H1 (cell line): Measurements from ENCODE around the gene TBCB. TPM values are rescaled to one million over a fixed set of nuclear protein-coding genes. Genes with fewer than 3 reads are reported as not detected.

Experiments
- CTCF ChIA-PET: fragments of 300-600 bp; sonication (Branson Sonifier 250); formaldehyde crosslinking; loops from one replicate; lab custom pipeline; 2021; ENCODE audit not compliant: partially characterized antibody; lab: Charles Lee
- POLR2A ChIA-PET: fragments of 300-600 bp; sonication (Branson Sonifier 250); formaldehyde crosslinking; loops from one replicate; lab custom pipeline; 2021; ENCODE audit warnings: inconsistent platforms; ENCODE audit not compliant: partially characterized antibody; lab: Charles Lee
- DNase-seq, 2 experiments: peaks; one replicate each; pipeline versions ENCODE4 v3.0.0 to v3.0.0-alpha.2; 2010 to 2022; ENCODE audit warnings: low spot score in 2 of 2, low read depth in 1 of 2, mixed read lengths in 1 of 2
- FAIRE-seq: peaks from 2 replicates; lab custom pipeline; 2011; peaks lifted over from hg19 to GRCh38; lab: Jason Lieb, UNC
- H2AFZ ChIP-seq: 2 replicates; pipeline ENCODE4 v1.8.1; 2012; ENCODE audit warnings: low read length, inconsistent platforms
- H2AK5ac ChIP-seq: 2 replicates; pipeline ENCODE4 v1.6.1; 2013; ENCODE audit warnings: low read depth, low read length
- H2BK120ac ChIP-seq: replicated peaks from 2 replicates; pipeline ENCODE3; 2013; ENCODE audit warnings: low read depth, low read length, inconsistent platforms
- H2BK12ac ChIP-seq: 2 replicates; pipeline ENCODE4 v1.6.1; 2013; ENCODE audit warnings: low read depth, low read length
- H2BK15ac ChIP-seq: 2 replicates; pipeline ENCODE4 v1.6.1; 2013; ENCODE audit warnings: low read length
- H2BK20ac ChIP-seq: 2 replicates; pipeline ENCODE4 v1.6.1; 2013; ENCODE audit warnings: low read length
- H2BK5ac ChIP-seq: 2 replicates; pipeline ENCODE4 v1.6.1; 2013; ENCODE audit warnings: low read depth, low read length
- H3K14ac ChIP-seq: 2 replicates; pipeline ENCODE4 v1.6.1; 2013; ENCODE audit warnings: inconsistent platforms; ENCODE audit not compliant: insufficient read length
- H3K18ac ChIP-seq: 2 replicates; pipeline ENCODE4 v1.6.1; 2013; ENCODE audit warnings: low read length; ENCODE audit errors: extremely low read depth
- H3K23ac ChIP-seq: 2 replicates; pipeline ENCODE4 v1.6.1; 2013; ENCODE audit warnings: inconsistent platforms; ENCODE audit not compliant: insufficient read length
- H3K23me2 ChIP-seq: 2 replicates; pipeline ENCODE4 v1.6.1; 2013; ENCODE audit warnings: low read depth, low read length
- H3K27ac ChIP-seq: 2 replicates; pipeline ENCODE4 v1.6.1; 2011; ENCODE audit warnings: low read depth, low read length, inconsistent platforms
- H3K27me3 ChIP-seq, 4 experiments: replicated peaks in 1 of 4; 1 replicate in 1 of 4; 2 replicates in 3 of 4; pipeline versions ENCODE4 v1.6.1 to v1.8.1; 2011 to 2013; ENCODE audit warnings: low read length in 3 of 4, mild to moderate bottlenecking in 3 of 4, inconsistent platforms in 2 of 4, mixed read lengths in 2 of 4, moderate library complexity in 1 of 4; ENCODE audit not compliant: control insufficient read depth in 3 of 4, insufficient read depth in 3 of 4; ENCODE audit errors: extremely low read depth in 1 of 4
- H3K36me3 ChIP-seq, 4 experiments: 2 replicates each; pipeline versions ENCODE4 v1.6.1 to v1.8.1; 2011 to 2013; ENCODE audit warnings: mild to moderate bottlenecking in 4 of 4, low read length in 3 of 4, moderate library complexity in 2 of 4, control low read depth in 1 of 4, inconsistent platforms in 1 of 4; ENCODE audit not compliant: insufficient read depth in 4 of 4, control insufficient read depth in 2 of 4
- H3K4ac ChIP-seq: replicated peaks from 2 replicates; pipeline ENCODE3; 2013; ENCODE audit warnings: low read length, low read depth, mixed read lengths, inconsistent platforms; ENCODE audit not compliant: insufficient read length
- H3K4me1 ChIP-seq, 4 experiments: replicated peaks in 1 of 4; 1 replicate in 1 of 4; 2 replicates in 3 of 4; pipeline versions ENCODE4 v1.6.1 to v1.8.1; 2011 to 2013; ENCODE audit warnings: low read length in 3 of 4, inconsistent platforms in 2 of 4, mixed read lengths in 1 of 4; ENCODE audit not compliant: insufficient read depth in 4 of 4, control insufficient read depth in 3 of 4
- H3K4me2 ChIP-seq, 2 experiments: 2 replicates each; pipeline versions ENCODE4 v1.6.1 to v1.8.1; 2011 to 2013; ENCODE audit warnings: low read depth in 2 of 2, low read length in 2 of 2, control low read depth in 1 of 2, inconsistent platforms in 1 of 2, mild to moderate bottlenecking in 1 of 2; ENCODE audit not compliant: insufficient read depth in 1 of 2
- H3K4me3 ChIP-seq, 4 experiments: fragments of 200-600, 300-600 bp in 1 of 4; sonication (generic), shearing (Covaris generic), sonication (Bioruptor Twin) in 1 of 4; 2 replicates each; pipeline versions ENCODE4 v1.5.1 to v1.8.1; 2011 to 2016; ENCODE audit warnings: low read length in 4 of 4, low read depth in 3 of 4, control low read depth in 2 of 4, inconsistent platforms in 2 of 4, mild to moderate bottlenecking in 2 of 4, mixed read lengths in 1 of 4, moderate library complexity in 1 of 4; ENCODE audit not compliant: insufficient read depth in 2 of 4; ENCODE audit errors: extremely low read depth in 1 of 4
- H3K56ac ChIP-seq: replicated peaks from 2 replicates; pipeline ENCODE3; 2013; ENCODE audit warnings: low read depth, mild to moderate bottlenecking, mixed read lengths, low read length, inconsistent platforms; ENCODE audit not compliant: insufficient read length
- H3K79me1 ChIP-seq: 2 replicates; pipeline ENCODE4 v1.6.1; 2013; ENCODE audit warnings: low read depth, low read length, control low read depth
- H3K79me2 ChIP-seq, 2 experiments: 2 replicates each; pipeline versions ENCODE4 v1.6.1 to v1.8.1; 2012 to 2013; ENCODE audit warnings: low read length in 2 of 2, mild to moderate bottlenecking in 2 of 2, inconsistent platforms in 1 of 2; ENCODE audit not compliant: insufficient read depth in 2 of 2, control insufficient read depth in 1 of 2
- H3K9ac ChIP-seq, 4 experiments: replicated peaks in 1 of 4; 1 replicate in 1 of 4; 2 replicates in 3 of 4; pipeline versions ENCODE4 v1.6.1 to v1.8.1; 2011 to 2013; ENCODE audit warnings: low read depth in 3 of 4, low read length in 3 of 4, control low read depth in 2 of 4, mild to moderate bottlenecking in 2 of 4, moderate library complexity in 2 of 4, inconsistent platforms in 1 of 4; ENCODE audit errors: extremely low read depth in 1 of 4
- H3K9me3 ChIP-seq, 2 experiments: 2 replicates each; pipeline versions ENCODE4 v1.6.1 to v1.8.1; 2012 to 2013; ENCODE audit warnings: mild to moderate bottlenecking in 2 of 2, moderate library complexity in 2 of 2, control low read depth in 1 of 2, inconsistent platforms in 1 of 2, low read depth in 1 of 2, low read length in 1 of 2, mixed read lengths in 1 of 2; ENCODE audit not compliant: insufficient read depth in 2 of 2
- H4K20me1 ChIP-seq, 2 experiments: replicated peaks in 1 of 2; 2 replicates each; pipeline versions ENCODE3 to v1.8.1; 2011 to 2013; ENCODE audit warnings: inconsistent platforms in 2 of 2, low read length in 2 of 2, mild to moderate bottlenecking in 1 of 2; ENCODE audit not compliant: insufficient read depth in 2 of 2, control insufficient read depth in 1 of 2
- H4K5ac ChIP-seq: 2 replicates; pipeline ENCODE4 v1.6.1; 2013; ENCODE audit warnings: low read length, low read depth, mixed read lengths, inconsistent platforms; ENCODE audit not compliant: insufficient read length
- H4K8ac ChIP-seq: 2 replicates; pipeline ENCODE4 v1.8.0; 2013; ENCODE audit warnings: mild to moderate bottlenecking, moderate library complexity, low read length, inconsistent platforms; ENCODE audit not compliant: insufficient read depth; ENCODE audit errors: extremely low read depth
- H4K91ac ChIP-seq: replicated peaks from 2 replicates; pipeline ENCODE3; 2013; ENCODE audit warnings: low read length, mixed read lengths, inconsistent platforms; ENCODE audit not compliant: insufficient read length
- ATF2 ChIP-seq: IDR thresholded peaks from 2 replicates; pipeline ENCODE4 v1.6.1; 2012; ENCODE audit warnings: low read length, inconsistent platforms
- ATF3 ChIP-seq: IDR thresholded peaks from 2 replicates; pipeline ENCODE4 v1.6.1; 2011; ENCODE audit warnings: low read depth, mild to moderate bottlenecking, low read length; ENCODE audit not compliant: insufficient read depth
- JUND ChIP-seq: IDR thresholded peaks from 2 replicates; pipeline ENCODE4 v1.6.1; 2011; ENCODE audit warnings: mild to moderate bottlenecking, improper control_type of control experiment, low read length
- KDM5A ChIP-seq: fragments of 200-600 bp; IDR thresholded peaks from 2 replicates; pipeline ENCODE4 v1.7.1; 2012; ENCODE audit warnings: mild to moderate bottlenecking, low read length, inconsistent platforms, mixed read lengths
- SP1 ChIP-seq: IDR thresholded peaks from 2 replicates; pipeline ENCODE4 v1.6.1; 2011; ENCODE audit warnings: low read depth, low read length
- SP2 ChIP-seq: IDR thresholded peaks from 2 replicates; pipeline ENCODE4 v1.6.1; 2012; ENCODE audit warnings: mild to moderate bottlenecking, low read length, inconsistent platforms
- WGBS, 2 experiments: shearing (Covaris generic) in 1 of 2; methylation state at CpG; one replicate each; pipeline versions ENCODE4 v1.1.6 to v1.1.7; 2013 to 2015; ENCODE audit warnings: low lambda C conversion rate in 2 of 2, mixed read lengths in 2 of 2, inconsistent platforms in 1 of 2, low coverage in 1 of 2, missing lambda C conversion rate in 1 of 2; ENCODE audit not compliant: insufficient replicate concordance in 2 of 2, insufficient coverage in 1 of 2, insufficient read length in 1 of 2; ENCODE audit errors: extremely low coverage in 1 of 2, missing lambda C conversion rate in 1 of 2; 5-methylcytosine and 5-hydroxymethylcytosine counted together
- polyA plus RNA-seq, 7 experiments: library from polyadenylated mRNA; depleted of rRNA in 3 of 7; stranded (reverse) in 5 of 7; unstranded in 2 of 7; fragments of >200 nt in 5 of 7; fragments of 200-250 nt in 2 of 7; gene quantifications; 1 replicate in 5 of 7; 2 replicates in 1 of 7; 4 replicates in 1 of 7; pipeline versions ENCODE4 v1.2.1 to v1.2.3, GENCODE V29; 2011 to 2013; ENCODE audit warnings: missing spikeins in 2 of 7, mixed read lengths in 2 of 7
- total RNA-seq: library from RNA; stranded (reverse); fragmentation: NEBNext Ultra II Directional; extraction: Animal tissue kit (Norgen Biotek cat#: 25700); gene quantifications from 2 replicates; pipeline ENCODE4 v1.2.1, GENCODE V29; 2021
- TF ChIP-seq, protein P1 (sequence below): IDR thresholded peaks from 2 replicates; pipeline ENCODE4 v1.6.1; 2012; ENCODE audit warnings: inconsistent platforms

The TBCB gene
- total and polyA plus RNA-seq, 2 of the 8 experiments (the other 6 are each of a cell fraction or from before 2014, with no cell fraction given) = 153 to 286 TPM

- H3K27me3 ChIP-seq = no peaks in the 10 kb centered on the region
- FAIRE-seq = no peak
- H3K23me2 ChIP-seq = peaks cover 13% of the 10 kb centered on the region; the same call in 1 of the 2 replicates
- H2BK120ac ChIP-seq = no peak within 1 kb of the TSS
- no peak within 1 kb of the TSS for H2BK20ac ChIP-seq
- 72% methylated on average over 22 of the region's 40 CpGs; no CpG with 5 or more reads in 1 of the 2 experiments for WGBS, 2 experiments
- no peak for DNase-seq
- H3K14ac ChIP-seq = no peak within 1 kb of the TSS
- no peaks in the 10 kb centered on the region for H3K79me1 ChIP-seq
- peaks cover 4 to 24% (median 7%) of the 10 kb centered on the region in 4 experiments; a peak in 5 of 8 replicates for H3K36me3 ChIP-seq
- H2BK15ac ChIP-seq = no peak within 1 kb of the TSS
- H4K5ac ChIP-seq = no peak within 1 kb of the TSS
- no peaks in the 10 kb centered on the region for H3K9me3 ChIP-seq
- H2AK5ac ChIP-seq = no peak within 1 kb of the TSS
- ChIA-PET POLR2A (interaction anchor here (0.7 to 4.2 kb wide), 13 partner anchors 9 to 154 kb away, joined by 3 to 29 read pairs (median 5); partner anchors contain the start of genes CAPNS1, ZNF146 and ZNF565), CTCF (interaction anchor here (0.6 to 2.9 kb wide), 5 partner anchors 8 to 577 kb away, joined by 3 to 17 read pairs (median 5); no protein-coding TSS in a partner anchor)
- no peak within 1 kb of the TSS; the same call in 1 of the 2 replicates for H2BK5ac ChIP-seq
- H3K27ac ChIP-seq = no peak within 1 kb of the TSS
- no peak for TF ChIP-seq KDM5A
- TF ChIP-seq SP2 = no peak
- TF ChIP-seq JUND = no peak
- TF ChIP-seq, protein P1, sequence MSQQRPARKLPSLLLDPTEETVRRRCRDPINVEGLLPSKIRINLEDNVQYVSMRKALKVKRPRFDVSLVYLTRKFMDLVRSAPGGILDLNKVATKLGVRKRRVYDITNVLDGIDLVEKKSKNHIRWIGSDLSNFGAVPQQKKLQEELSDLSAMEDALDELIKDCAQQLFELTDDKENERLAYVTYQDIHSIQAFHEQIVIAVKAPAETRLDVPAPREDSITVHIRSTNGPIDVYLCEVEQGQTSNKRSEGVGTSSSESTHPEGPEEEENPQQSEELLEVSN = no peak
- no peak for TF ChIP-seq ATF2
- TF ChIP-seq ATF3 = no peak
- no peak for TF ChIP-seq SP1
- H3K18ac ChIP-seq = no peak within 1 kb of the TSS; the same call in 1 of the 2 replicates
- no peak within 1 kb of the TSS for H4K91ac ChIP-seq
- peaks cover 0 to 5% (median 0%) of the 10 kb centered on the region in 4 experiments; a peak in 1 of 7 replicates for H3K4me1 ChIP-seq
- no peak within 1 kb of the TSS for H2AFZ ChIP-seq
- H4K20me1 ChIP-seq = peaks cover 0 to 8% of the 10 kb centered on the region in 2 experiments
- no peak within 1 kb of the TSS for H4K8ac ChIP-seq
- H3K4me2 ChIP-seq = peak within 1 kb of the TSS; percentile 58 to 97
- H2BK12ac ChIP-seq = no peak within 1 kb of the TSS
- no peak within 1 kb of the TSS for H3K23ac ChIP-seq
- H3K9ac ChIP-seq = no peak within 1 kb of the TSS; a peak in 1 of 7 replicates
- H3K79me2 ChIP-seq = no peaks in the 10 kb centered on the region
- no peak within 1 kb of the TSS for H3K56ac ChIP-seq
- peak within 1 kb of the TSS; percentile 21 to 47 (median 38); a peak in 7 of 8 replicates for H3K4me3 ChIP-seq
- no peak within 1 kb of the TSS for H3K4ac ChIP-seq
Observed at GRCh38 chr19:36152352-36153091, 37.3 kb downstream of the TBCB start, which contains the start of gene COX7A1. COX7A1 (minus strand) TSS chr19:36152447; CDS start chr19:36152407, 40 bp downstream.
